Fibroblast of lung (primary cell): ENCODE data around the gene JPH2.

Experiments used
- CTCF ChIP-seq, 2 donors: IDR thresholded peaks in 1 of 2; conservative IDR thresholded peaks in 1 of 2; 1 replicate in 1 of 2; 2 replicates in 1 of 2; pipeline ENCODE4 v1.5.1; 2011 to 2012; ENCODE audit warnings: low read length in 2 of 2, control low read depth in 1 of 2, inconsistent platforms in 1 of 2, low read depth in 1 of 2, mild to moderate bottlenecking in 1 of 2
- EZH2 ChIP-seq: IDR thresholded peaks from 2 replicates; pipeline ENCODE4 v1.5.1; 2012; ENCODE audit warnings: low read length, control low read depth, mild to moderate bottlenecking; ENCODE audit errors: missing control alignments

- TF ChIP-seq CTCF (conservative IDR thresholded peaks at IDR 0.05 in 1 of 2, IDR thresholded peaks at IDR 0.05 in 1 of 2; ENCODE audit: low read depth in 1 of 2, low read length in 2 of 2) (peak; percentile 58 to 66), EZH2 (no peak)
These were observed 94.3 kb downstream of the JPH2 start for GRCh38 chr20:44092551-44093248.
